NCI-H524 treated with DMSO at 0.1 percent for 48 hours (cell line): ENCODE measurements around the gene APOL2.
"Not testable (repeated sequence)": the region's sequence is repeated elsewhere in the genome, so short reads cannot be mapped to it uniquely, and the experiment has no call there.

Source experiments
- DNase-seq: peaks from one replicate; lab custom pipeline; 2025; lab: John Stamatoyannopoulos, UW

The APOL2 gene, protein sequence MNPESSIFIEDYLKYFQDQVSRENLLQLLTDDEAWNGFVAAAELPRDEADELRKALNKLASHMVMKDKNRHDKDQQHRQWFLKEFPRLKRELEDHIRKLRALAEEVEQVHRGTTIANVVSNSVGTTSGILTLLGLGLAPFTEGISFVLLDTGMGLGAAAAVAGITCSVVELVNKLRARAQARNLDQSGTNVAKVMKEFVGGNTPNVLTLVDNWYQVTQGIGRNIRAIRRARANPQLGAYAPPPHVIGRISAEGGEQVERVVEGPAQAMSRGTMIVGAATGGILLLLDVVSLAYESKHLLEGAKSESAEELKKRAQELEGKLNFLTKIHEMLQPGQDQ

DNA sequence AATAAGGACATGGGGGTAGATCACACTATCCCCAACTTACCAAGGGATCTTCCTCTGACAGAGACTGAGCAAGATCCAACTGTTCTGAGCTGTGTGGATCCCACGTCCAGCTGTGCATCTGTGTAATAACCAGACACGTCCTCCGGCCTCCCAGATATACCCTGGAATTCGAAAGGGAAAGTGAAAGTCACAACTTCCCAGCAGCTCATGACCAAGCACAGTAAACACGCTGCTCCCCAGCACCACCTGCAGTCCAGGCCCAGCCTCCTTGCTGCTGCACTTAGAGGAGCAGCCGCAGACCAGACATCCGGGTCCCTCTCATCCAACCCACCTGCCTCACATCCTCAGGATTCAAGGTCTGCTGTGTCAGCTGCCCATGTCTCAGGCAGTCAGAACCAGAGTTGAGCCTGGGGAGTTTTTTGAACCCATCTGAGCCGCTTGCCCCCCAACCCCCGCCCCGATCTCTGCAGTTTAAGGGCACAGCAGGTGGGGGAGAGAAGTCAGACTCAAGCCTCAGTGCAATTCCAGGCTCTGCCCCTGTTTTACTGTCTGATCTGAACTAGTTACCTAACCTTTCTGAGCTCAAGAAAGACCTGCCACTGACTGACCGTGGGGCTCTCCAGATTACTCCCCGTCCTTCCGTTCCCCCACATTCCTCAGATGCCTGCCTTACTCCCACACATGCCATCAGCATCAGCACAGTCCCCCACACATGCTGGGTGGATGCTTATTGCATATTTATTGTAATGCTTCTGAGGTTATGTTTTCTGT lies at the start of gene APOL2:
TSS of gene APOL2 (minus strand) at position 127 of the 771 bp plus-strand sequence. CDS start 6,365 bp downstream, outside the sequence.
- peak; percentile 59 for DNase-seq

DNA sequence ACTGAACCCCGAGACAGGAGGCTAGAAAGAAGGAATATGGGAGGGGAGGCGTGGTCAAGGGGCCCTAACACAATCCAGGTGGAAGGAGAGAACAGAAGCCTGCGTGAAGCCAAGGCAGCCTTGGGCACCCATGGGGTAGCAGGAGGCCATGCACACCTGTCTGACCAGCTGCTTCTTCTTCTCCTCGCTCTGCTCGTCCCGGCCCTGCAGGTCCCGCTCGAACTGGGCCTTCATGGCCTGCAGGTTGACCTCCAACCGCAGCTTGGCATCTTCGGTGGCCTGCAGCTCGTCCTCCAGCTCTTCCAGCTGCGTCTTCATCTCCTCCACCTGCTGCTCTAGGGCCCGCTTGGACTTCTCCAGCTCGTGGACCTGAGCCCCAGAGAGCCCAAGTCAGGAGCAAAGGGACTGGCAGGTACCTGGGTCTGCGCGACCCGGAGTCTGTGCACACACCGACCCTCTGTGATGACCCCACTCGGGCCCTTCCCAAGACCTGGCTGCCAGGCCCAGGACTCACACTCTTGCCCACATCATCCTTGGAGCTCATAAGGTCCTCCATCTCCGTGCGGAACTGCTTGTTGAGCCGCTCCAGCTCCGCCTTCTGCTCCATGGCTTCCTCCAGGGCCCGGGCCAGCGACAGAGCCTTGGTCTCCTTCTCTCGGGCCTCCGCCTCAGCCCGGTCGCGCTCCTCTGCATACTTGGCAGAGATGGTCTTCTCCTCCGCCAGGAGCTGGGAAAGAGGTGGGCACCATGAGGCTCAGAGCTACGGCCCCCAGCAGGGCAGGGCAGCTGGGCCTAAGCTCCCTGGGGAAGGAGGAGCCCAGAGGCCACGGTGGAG lies 49.5 kb upstream of the APOL2 start:
- no peak for DNase-seq

DNA sequence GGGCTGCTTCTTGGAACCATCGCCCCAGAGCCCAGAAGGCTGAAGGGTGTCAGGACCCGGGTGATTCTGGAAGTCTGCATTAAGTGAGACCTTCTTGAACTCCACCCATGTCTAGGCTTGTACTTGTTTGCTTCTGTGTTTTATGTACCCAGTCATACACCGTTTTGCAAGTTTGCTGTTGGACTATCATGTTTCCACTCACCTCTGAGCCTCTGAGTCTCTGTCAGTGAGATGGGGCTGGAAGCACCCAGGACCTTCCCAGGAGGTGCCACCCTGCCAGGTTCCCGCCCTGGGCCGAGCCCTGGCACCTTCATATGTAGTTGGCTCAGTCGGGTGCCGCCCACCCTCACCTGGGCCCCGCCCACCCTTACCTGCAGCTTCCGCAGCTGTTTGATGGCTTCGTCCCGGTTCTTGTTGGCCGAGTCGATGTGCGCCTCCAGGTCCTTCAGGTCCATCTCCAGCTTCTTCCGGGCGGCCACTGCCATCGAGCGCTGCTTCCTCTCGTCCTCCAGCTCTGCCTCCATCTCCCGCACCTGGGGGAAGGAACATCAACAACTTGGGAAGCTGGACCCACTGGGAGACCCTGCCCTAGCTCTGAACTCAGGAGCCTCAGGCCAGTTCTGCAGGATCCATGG lies 48.7 kb upstream of the APOL2 start:
- no peak for DNase-seq

DNA sequence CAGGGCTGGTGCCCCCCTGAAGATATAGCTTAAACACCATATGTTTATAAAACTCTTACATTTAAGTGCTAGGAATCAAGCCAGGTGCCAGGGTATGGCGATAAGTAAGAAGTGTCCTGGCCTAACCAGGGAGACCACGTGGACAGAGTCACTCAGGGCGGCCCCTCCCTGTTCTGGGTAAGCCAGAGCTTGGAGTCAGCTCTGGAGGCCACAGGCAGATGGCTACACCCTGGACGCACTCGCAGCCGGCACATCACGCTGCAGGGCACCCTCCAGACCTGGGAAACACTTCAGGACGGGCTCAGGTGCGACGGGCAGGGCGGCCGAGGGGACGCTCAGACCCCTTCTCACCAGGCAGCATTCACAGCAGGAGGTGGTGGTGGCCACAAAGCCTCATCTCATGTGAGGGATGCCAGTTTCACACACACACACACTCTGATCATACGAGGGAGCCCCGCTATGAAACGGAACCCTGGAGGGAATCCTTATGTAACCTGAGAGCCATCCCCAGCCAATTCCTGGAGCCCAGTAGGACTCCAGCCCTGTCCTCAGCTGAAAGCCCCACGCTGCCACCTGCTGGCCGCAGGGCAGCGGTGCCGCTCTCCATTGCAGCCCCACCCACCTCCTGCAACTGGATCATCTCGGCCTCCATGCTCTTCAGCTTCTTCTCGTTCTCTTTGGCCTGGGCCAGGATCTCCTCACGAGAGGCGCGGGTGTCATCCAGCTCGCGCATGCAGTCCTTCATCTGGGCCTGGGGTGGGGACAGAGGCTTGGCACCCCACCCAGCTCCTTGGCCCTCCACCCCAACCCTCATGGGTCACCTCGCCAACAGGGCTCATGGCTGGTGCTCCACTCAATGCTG lies 47.0 kb upstream of the APOL2 start:
- no peak for DNase-seq

DNA sequence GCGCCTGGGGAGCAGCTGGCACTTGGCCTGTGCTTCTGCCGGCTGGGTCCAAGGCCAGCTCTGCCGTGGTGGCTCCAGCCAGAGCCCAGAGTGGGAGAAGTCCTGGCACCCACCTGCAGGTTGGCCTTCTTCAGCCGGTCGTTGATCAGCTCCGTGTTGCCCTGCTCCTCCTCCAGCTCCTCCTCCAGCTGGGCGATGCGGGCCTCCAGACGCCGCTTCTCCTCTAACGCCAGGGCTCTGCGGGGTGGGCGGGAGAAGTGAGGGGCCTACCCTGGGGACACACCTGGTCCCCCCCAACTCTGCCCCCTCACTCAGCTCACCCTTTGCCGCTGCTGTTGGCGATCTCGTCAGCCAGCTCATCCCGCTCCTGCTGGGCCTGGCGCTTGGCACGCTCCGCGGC lies 46.2 kb upstream of the APOL2 start:
- no peak for DNase-seq

DNA sequence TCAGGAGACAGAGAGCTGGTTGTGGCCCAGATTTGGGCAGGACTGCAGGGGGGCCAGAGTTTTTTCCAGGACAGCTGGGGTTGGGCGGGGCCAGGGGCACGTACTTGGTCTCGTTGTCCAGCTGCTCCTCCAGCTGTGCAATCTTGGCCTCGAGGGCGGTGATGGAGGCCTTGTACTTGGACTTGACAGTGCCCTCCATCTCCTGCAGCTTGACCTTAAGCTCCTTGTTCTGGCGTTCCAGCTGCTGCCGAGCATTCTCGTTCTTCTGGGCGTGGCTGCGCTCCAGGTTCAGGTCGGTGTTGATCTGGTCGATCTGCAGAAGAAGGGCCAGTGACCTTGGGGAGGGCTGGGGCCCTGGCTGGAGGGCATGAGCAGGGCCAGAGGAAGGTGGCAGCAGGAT lies 45.7 kb upstream of the APOL2 start:
- no peak for DNase-seq

DNA sequence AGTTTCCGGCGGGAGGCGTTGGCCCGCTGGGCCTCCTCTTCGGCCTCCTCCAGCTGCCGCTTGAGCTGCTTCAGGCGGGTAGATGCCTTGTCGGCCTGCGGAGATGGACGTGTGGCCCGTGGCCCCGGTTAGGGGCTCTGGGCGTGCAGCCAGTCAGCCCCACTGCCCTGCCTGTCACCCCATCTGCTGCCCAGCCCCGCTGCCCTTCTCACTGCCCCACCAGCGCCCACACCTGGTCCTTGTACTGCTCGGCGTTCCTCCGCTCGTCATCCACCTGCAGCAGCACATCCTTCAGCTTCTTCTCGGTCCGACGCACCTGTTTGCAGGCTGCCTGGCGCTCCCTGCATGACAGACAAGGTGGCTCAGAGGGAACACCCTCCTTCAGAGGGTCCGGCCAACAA lies 44.8 kb upstream of the APOL2 start:
- no peak for DNase-seq

DNA sequence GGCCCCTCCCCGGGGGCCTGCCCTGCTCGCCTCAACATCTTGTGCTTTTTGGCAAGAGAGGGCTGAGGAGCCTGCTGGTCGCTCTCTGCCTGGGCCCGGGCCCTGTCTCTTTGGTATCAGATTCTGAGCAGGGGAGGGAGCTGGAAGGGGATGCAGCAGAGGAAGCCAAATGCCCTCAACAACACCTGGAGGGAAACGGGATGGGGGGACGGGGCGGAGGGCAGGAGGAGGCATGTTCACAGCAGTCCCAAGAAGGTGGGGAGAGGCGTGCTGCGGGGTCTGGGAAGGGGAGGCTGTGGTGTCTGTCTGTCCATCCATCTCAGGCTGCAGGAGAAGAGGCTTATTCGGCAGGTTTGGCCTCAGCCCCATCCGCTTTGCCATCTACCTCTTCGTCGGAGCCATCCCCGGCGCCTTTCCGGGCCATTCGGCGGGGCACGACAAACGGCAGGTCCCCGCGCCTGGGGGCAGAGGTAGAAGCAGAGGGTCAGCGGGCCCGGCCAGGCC lies 43.1 kb upstream of the APOL2 start:
- DNase-seq: no peak

DNA sequence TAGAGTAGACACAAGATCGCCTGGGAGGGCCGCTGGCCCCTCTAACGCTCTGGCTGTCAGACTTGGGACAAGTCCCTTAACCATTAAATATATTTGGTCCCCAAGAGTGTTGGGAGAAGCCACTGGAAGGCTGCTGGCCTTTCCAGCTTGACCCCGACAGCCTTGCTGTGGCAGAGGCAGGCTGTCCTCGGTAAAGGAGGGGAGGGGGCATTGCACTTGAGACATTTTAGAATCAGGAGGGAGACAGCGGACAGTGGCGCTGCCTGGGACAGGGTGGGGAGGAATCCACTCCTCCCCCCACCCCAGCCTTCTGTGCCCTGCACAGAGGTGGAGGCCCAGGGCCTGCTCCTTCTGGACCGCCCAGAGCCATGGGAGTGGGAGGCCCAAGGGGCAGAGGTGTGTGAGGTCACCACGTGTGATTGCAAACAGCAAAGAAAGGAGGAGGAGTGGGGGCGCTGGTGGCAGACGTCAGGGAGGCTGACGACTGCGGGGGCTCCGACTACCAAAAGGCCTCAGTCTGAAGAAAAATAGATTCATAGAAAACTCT lies 42.5 kb upstream of the APOL2 start:
- DNase-seq: no peak

DNA sequence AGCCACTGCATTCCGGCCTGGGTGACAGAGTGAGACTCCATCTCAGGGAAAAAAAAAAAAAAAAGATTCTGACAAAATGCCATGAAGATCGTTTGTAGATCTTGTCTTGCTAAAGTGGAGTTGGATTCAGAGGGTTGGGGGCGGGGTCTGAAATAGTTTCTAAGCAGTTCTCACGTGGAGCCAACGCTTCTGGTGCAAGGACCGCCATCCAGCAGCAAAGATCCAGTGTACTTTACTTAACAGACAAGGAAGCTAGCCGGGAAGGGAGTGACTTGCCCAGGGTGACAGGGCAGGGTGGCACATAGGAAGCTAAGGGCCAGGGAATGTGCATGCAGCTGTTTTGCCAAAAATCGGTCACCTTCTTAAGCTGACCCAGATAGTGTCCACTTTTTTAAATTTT lies 41.1 kb upstream of the APOL2 start:
- DNase-seq: no peak

DNA sequence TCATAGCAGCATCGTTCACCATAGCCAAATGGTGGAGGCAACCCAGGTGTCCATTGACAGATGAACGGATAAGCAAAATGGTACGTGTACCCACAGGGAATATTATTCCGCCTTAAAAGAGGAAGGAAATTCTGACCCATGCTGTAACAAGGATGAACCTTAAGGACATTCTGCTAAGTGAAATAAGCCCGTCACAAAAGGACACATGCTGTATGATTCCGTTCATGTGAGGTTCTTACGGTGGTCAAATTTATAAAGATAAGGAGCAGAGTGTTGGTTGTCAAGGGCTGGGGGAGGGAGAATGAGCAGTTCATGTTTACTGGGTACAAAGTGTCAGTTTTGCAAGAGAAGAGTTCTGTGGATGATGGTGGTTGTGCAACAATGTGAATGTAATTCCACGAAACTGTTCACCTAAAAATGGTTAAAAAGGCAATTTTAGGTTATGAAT lies 39.9 kb upstream of the APOL2 start:
- no peak for DNase-seq

DNA sequence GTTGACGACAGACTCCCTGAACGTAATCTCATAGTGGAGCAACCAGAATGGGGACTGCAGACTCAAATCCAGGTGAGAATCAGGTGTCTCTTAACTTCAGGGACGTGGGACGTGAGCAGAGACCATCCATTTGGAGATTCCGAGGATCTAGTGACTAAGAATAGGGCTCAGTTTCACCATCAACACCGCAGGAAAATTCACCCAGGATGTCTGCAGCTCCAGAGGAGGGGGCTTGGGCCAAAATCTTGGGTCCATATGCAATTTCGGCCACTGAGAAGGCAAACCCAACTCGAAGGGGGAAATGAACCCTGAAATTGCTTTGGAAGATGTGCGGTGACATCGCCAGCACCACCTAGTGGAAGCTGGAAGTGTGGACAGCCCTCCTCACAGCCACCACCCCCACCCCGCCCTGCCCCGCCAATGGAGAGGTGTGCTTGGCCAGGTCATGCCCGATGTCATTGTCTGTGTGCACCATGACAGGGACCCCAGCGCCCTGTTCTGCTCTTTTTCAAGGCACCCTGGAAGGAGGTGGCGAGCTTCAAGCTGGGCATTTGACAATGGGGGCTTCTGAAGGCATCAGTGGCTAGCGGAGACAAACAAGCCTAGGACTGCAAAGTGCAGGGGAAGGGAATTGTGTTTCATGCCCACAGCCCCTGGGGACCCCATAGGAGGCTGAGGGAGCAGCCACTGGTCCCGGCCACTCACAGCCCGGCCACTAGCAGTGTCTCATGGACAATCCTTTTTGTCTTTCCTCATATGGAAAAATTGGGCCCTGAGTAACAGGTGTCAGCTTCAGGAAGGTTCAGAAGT lies 38.4 kb upstream of the APOL2 start:
- DNase-seq: no peak

DNA sequence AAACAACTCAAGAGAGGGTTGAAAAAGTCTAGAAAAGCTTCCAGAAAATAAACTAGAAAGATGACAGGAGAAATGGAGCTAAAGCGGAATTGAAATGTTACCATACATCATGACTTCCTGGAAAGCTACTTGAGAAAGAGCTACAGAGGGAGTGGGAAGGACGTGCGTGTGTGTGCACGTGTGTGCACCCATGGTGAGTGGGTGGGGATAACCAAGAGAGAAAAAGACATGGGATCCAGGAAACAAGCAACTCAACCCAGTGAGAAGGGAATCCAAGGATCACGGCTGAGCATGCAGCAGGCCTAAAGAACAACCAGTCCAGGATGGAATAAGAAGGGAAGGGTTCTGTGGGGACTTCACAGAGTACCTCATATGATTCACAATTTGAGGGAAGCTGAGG lies 35.2 kb upstream of the APOL2 start:
- DNase-seq: no peak

DNA sequence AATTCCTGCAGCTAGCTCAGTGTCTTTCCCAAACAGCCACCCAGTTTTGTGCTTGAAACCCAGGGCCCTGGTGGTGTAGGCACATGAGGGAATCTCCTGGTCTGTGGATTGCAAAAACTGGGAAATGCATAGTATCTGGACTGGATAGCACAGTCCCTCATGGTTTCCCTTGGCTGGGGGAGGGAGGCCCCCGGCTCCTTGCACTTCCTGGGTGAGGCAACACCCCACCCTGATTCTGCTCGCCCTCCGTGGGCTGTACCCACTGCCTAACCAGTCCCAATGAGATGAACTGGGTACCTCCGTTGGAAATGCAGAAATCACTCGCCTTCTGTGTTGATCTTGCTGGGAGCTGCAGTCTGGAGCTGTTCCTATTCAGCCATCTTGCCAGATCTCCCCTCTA lies 32.6 kb upstream of the APOL2 start:
- not testable (repeated sequence) for DNase-seq

DNA sequence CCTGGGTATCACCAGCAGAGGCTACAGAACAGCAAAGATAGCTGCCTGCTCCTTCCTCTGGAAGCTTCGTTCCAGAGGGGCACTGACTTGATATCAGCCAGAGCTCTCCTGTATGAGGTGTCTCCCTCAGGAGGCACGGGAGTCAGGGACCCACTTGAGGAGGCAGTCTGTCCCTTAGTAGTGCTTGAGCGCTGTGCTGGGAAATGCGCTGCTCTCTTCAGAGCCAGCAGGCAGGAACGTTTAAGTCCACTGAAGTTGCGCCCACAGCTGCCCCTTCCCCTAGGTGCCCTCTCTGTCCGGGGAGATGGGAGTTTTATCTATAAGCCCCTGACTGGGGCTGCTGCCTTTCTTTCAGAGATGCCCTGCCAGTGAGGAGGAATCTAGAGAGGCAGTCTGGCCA lies 31.9 kb upstream of the APOL2 start:
- not testable (repeated sequence) for DNase-seq

DNA sequence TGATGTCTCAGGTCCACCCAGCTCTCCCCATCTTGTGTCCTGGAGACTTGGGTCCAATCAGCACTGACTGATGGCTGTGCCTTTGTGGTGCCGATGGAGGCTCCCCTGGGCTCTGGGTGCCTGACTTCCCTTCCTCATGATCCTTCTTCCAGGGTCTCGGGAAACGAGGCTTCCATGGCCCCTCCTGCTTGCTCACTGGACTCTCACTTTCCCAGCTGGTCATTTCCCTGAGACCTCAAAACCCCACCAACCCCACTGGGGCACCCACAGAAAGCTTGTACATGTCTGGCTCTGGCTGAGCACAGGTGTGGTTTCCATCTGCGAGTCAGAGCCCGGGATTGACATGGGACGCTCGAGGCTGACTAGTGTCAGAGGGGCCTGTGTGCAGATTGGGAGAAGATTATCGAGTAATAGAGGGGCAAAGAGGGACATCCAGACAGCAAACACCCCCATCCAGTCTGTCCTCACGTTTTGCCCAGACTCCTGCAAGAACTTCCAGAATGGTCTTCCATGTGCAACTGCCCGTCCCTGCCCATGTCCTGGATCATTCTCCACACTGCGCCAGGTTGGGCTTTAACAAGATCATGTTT lies 28.7 kb upstream of the APOL2 start:
- DNase-seq: no peak

DNA sequence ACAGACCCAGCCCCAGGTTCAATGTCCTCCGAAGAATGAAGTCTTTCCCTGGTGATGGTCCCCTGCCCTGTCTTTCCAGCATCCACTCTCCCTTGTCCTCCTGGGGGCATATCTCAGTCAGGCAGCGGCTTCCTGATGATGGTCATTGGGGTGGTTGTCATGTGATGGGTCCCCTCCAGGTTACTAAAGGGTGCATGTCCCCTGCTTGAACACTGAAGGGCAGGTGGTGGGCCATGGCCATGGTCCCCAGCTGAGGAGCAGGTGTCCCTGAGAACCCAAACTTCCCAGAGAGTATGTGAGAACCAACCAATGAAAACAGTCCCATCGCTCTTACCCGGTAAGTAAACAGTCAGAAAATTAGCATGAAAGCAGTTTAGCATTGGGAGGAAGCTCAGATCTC lies 27.7 kb upstream of the APOL2 start:
- DNase-seq: no peak

DNA sequence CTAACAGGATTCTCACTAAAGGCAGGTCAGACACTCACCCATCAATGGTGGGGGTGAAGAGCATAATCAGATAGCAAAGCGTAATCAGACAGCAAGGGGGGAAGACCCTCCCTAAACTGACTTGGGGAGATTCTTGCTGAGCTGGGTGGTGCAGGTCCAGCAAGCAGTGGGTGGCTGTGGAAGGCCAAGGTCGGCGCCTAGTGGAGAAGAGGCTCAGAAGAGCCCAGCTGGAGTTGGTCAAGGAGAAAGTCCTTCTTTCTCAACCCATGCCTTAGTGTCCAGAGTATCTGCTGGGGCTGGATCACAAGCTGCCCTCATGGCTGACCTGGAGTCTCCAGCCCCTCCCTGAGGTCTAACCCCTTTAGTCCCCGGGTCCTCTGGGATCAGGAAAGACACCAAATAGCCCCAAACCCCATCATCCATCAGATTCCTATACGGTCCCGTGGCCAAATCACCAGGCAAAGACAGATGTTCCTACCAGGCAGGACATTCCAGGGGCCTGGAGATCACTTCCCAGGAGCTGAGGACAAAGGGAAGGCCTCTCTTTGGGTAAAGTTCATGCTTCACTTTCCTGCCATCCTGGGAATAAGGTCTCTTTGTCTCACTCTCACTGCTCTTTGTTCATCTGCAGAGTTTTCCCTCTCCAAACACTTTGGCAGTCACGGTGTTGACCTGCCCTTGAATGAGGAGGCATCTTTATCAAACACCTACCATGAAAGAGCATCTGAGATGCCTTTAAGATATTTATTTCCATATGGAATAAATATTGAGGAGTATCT lies 24.7 kb upstream of the APOL2 start:
- not testable (repeated sequence) for DNase-seq
